LHCN-M2 (cell line): ENCODE measurements around the gene UBAP1L. TPM values are rescaled to one million over a fixed set of nuclear protein-coding genes. Genes with fewer than 3 reads are reported as not detected.
A peak's percentile ranks its signal among the peaks of the same experiment; 100 is the strongest.
"Not testable (repeated sequence)": the region's sequence is repeated elsewhere in the genome, so short reads cannot be mapped to it uniquely, and the experiment has no call there.

ENCODE experiments used
- DNase-seq: peaks from one replicate; pipeline ENCODE4 v3.0.0-alpha.2; 2012; ENCODE audit warnings: low read depth
- polyA plus RNA-seq: library from polyadenylated mRNA; unstranded; fragments of >200 nt; gene quantifications from one replicate; pipeline ENCODE4 v1.2.1, GENCODE V29; 2012; ENCODE audit warnings: missing spikeins
- total RNA-seq: library from RNA; depleted of rRNA; stranded (reverse); fragments of >200 nt; gene quantifications from 2 replicates; pipeline ENCODE4 v1.2.3, GENCODE V29; 2014; rRNA removed

UBAP1L gene
- 0.38 and 0.69 TPM in 2 replicates for total RNA-seq
- 0.19 TPM for polyA plus RNA-seq

DNA sequence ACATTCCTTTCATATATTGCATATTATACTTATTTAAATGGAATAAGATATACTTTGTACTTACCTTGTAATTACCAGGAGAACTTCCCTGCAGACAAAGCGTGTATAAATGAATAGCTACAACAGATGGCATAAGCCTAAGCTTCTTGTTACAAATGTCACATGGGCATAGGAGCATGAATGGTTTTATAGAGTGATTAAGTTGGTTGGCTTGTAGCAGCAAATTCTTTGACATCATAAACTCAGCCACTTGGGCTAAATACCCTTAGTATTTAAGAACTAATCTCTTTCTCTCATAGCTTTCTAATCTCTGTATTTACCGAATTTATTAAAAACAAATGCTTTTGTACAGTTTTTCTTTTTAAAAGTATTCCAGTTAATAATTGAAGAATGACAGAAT is at the start of gene UBAP1L:
UBAP1L (minus strand) TSS at position 115 of the 400 bp plus-strand sequence. CDS start 8,985 bp downstream, outside the sequence.
- DNase-seq: peak; percentile 14

DNA sequence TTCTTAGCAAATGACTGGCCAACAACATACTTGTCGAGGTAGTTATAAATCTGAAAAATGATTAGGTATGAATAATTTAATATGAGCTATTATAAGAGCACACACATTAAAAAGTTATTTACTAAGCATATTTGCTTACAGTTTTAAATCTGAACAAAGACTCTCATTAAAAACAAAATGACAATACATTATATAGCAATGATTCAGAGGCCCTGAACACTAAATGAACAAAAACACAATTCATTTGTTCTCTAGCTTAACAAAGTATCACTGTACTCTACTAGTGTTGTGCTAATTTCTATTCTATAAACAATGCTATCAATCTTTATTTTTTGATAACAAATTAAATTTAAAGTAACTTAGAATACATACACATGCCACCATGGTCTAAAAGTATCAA is 49.1 kb upstream of the UBAP1L start:
- DNase-seq: no peak

GRCh38 chr15:65163041-65163440 is 48.0 kb upstream of the UBAP1L start:
- no peak for DNase-seq

- no peak for DNase-seq
These were observed 41.7 kb upstream of the UBAP1L start for GRCh38 chr15:65156692-65157091.

DNA sequence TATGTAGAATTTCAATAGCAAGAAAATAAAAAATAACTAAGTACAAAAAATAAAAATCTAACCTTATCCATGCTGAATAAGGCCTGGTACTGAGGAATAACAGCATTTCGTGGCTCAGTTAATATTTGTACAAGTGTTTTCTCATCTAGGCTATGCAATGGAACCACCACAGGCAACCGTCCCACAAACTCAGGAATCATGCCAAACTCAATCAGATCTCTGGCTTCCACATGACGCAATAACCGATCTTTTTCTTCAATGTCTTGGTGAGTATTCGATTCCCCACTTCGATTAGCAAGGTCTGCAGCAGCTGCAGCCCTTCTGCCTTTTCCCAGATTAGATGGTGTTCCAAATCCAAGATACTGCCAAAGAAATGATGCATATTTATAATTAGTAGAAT is 39.7 kb upstream of the UBAP1L start:
- DNase-seq: no peak

DNA sequence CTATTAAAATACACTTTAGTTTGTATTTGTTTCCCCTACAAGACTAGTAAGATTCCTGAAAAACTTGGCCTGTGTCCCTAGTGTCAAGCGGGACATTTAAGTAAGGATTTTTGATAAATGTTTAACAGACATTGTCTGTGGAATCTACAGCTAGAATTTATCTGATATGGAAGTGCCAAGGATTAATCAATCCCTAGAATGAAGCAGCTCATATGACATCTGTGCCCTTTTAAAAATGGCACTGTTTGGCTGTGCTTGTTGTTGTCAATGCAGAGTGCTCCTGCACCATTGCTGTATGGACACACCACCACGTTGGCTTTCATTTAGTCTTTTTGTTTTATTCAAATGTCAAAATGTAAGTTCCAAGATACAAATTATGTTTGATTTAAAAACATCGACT is 32.9 kb upstream of the UBAP1L start:
- DNase-seq: no peak

- peak; percentile 30 for DNase-seq
These were observed 31.4 kb upstream of the UBAP1L start for GRCh38 chr15:65146438-65146837.

DNA sequence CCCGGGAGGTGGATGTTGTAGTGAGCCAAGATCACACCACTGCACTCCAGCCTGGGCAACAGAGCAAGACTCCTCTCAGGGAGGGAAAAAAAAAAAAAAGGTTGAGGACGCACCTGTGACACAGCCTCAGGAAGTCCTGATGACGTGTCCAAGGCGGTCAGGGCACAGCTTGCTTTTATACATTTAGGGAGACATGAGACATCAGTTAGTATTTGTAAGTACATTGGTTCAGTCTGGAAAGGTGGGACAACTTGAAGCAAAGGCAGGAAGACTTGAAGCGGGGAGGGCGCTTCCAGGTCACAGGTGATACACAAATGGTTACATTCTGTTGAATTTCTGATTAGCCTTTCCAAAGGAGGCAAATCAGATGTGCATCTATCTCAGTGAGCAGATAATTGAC is 23.6 kb upstream of the UBAP1L start:
- DNase-seq: not testable (repeated sequence)

- DNase-seq: not testable (repeated sequence)
These were observed 22.9 kb upstream of the UBAP1L start for GRCh38 chr15:65137893-65138292.

GRCh38 chr15:65137089-65137488 is 22.1 kb upstream of the UBAP1L start:
- DNase-seq: not testable (repeated sequence)

GRCh38 chr15:65134538-65134937 is 19.5 kb upstream of the UBAP1L start:
- DNase-seq: no peak

- peak; percentile 89 for DNase-seq
These were observed 18.7 kb upstream of the UBAP1L start, which contains the start of gene PDCD7 for GRCh38 chr15:65133548-65134200. PDCD7 (minus strand) TSS chr15:65133808; CDS start chr15:65133781, 27 bp downstream.

DNA sequence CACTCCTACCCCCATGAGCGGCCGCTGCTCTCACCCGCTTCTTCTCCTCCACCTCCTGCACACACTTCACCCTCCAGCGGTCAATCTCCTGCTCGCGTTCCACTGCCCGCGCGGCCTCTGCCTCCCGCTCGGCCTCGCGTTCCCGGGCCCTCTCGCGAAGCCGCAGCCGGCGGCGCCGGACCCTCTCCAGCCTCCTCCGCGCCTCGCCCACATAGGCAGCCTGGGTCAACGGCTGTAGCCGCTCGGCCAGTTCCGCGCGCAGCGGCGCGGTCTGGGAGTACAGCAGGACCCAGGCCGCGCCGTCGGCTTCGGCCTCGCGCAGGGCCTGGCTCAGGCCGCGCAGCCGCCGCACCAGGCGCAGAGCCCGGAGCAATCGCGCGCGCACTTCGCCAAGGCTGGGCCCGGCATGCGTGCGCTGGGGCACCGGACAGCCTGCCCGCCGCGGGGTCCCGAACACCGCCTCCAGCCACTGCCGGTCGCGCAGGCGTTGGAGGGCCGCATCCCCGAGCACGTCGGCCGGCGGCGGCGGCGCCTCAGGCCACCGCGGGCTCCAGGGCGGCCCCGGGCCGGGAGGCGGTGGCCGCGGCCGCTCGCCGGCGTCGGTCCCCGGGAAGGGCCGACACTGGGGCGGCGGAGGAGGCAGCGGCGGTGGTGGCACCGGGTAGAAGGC is 18.0 kb upstream of the UBAP1L start:
- peak; percentile 50 for DNase-seq

DNA sequence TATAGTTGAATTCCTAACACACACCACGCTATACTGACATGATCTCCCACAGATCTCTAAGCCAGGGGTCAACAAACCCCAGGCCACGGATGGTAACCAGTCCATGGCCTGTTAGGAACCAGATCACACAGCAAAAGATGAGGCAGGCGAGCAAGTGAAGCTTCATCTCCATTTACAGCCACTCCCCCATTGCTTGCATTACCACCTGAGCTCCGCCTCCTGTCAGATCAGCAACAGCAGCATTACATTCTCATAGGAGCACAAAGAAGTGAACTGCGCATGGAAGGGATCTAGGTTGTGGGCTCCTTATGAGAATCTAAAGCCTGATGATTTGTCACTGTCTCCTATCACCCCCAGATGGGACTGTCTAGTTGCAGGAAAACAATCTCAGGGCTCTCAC is 15.9 kb upstream of the UBAP1L start:
- no peak for DNase-seq

DNA sequence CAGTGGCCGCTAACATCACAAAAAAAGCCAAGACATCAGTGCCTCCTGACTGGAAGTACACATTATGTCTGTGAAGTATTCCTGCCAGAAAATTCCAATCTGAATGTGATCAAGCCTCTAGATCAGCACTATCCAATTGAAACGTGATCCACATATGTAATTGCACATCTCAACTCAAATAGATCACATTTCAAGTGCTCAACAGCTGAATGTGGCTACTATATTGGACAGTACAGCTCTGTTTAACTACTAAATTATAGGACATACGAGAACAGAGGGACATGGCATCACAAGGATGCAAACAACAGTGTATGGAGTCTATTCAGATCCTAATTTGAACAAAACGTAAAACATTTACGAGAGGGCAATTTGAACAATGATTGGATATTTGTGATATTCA is 542 bp upstream of the UBAP1L start:
- peak; percentile 31 for DNase-seq

DNA sequence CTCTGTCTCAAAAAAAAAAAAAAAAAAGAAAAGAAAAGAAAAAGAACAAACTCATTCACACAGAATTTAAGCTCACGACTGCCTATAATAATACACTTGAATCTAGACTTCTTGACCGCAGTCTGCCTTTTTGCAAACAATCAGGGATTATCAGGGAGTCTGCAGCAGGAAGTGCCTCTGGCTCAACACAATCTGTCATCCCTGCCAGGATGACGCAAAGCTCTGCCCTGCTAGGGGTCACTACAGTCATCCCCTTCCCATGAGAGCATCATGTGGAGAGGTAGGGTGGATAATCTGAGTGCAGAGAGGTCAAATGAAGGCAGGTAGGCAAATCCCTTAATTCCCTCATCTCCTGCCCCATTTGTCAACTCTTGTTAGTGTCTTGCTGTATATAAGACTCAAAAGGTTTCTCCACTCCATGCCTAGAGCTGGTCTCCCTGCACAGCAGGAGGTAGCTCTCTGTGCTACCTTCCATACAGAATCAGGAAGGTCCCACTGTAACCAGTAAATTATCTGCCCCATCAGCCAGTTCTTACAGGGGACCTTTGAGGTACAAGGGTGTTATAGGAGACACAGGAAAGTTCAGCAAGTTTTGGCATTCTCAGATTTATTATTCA is 4.2 kb downstream of the UBAP1L start:
- DNase-seq: no peak

DNA sequence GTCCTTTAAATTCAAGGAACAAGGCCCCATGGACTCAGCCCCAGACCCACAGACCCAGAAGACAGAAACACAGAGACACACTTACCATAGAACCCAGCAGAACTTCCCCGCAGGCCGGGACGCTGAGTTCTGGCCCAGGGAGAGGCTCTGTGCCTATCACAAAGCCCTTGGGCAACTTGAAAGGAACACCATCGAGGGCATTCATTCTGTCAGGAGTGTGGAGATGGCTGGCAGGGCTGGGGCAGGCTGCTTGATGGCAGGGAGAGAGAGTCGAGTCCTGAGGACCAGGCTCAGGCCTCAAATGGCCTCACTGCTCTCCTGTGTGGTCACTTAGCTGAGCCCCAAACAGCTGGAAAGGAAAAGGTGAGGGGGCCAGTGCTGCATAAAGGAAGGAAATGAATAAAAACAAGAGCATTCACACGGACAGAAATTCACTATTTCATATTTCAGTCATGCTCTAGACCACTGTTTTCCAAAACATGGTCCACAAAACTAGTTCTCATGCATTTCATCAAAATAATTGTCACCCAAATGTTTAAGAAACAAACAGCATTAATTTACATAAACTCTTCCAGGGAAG is 8.9 kb downstream of the UBAP1L start:
- no peak for DNase-seq

DNA sequence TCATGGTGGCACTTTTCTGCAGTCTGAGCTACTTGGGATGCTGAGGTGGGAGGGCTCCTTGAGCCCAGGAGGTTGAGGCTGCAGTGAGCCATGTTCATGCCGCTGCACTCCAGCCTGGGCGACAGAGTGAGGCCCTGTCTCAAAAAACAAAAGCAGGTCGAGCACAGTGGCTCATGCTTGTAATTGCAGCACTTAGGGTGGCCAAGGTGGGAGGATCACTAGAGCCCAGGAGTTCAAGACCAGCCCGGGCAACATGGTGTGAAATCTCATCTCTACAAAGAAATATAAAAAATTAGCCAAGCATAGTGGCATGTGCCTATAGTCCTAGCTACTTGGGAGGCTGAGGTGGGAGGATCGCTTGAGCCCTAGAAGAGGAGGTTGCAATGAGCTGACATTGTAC is 10.0 kb downstream of the UBAP1L start:
- no peak for DNase-seq

DNA sequence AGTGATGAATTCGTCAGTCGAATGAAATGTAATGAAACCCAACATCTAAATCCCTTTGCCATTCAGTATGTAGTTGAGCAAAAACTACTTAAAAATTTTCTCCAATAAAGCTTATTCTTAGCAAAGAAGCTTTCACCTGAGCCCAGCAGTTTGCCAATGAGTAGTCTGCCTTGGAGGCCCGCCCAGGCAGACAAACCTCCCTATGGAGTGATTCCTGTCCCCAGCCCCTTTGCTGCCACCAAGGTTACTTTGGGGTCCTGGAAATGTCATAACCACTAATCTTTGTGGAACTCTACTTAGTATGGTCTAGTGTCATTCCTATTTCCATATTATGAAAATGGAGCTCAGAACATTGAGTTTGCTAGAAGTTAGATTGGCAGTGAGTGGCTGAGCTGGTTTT is 12.1 kb downstream of the UBAP1L start:
- no peak for DNase-seq

- no peak for DNase-seq
These were observed 12.9 kb downstream of the UBAP1L start for GRCh38 chr15:65101891-65102708.

GRCh38 chr15:65101411-65101890 is 13.5 kb downstream of the UBAP1L start:
- peak; percentile 32 for DNase-seq
